KOPT-K1 (cell line): ENCODE results near the gene TCF4.

ENCODE experiments used
- H3K27ac ChIP-seq: fragments of 200-600 bp; sonication (generic); 2 replicates; pipeline ENCODE4 v1.5.1; 2016; ENCODE audit warnings: antibody characterized with exemption, mild to moderate bottlenecking, low read depth, low read length; ENCODE audit not compliant: poor library complexity, severe bottlenecking
- H3K36me3 ChIP-seq: fragments of 200-600 bp; sonication (generic); 2 replicates; pipeline ENCODE4 v1.5.1; 2017; ENCODE audit warnings: antibody characterized with exemption, mild to moderate bottlenecking, low read length, moderate library complexity; ENCODE audit not compliant: insufficient read depth
- H3K9me3 ChIP-seq: fragments of 200-600 bp; sonication (generic); 2 replicates; pipeline ENCODE4 v1.5.1; 2017; ENCODE audit warnings: antibody characterized with exemption, low read length, mild to moderate bottlenecking; ENCODE audit not compliant: insufficient read depth, poor library complexity, severe bottlenecking

Gene TCF4

GRCh38 chr18:55443776-55444175 is 144.2 kb downstream of the TCF4 start:
- Histone ChIP-seq H3K27ac (no peak overlapping the region), H3K36me3 (no peaks in the 10 kb centered on the region), H3K9me3 (no peaks in the 10 kb centered on the region)

GRCh38 chr18:55442561-55442960 is 145.4 kb downstream of the TCF4 start:
- Histone ChIP-seq H3K9me3 (no peaks in the 10 kb centered on the region), H3K36me3 (no peaks in the 10 kb centered on the region), H3K27ac (no peak overlapping the region)

GRCh38 chr18:55440988-55441387 is 147.0 kb downstream of the TCF4 start:
- Histone ChIP-seq H3K36me3 (no peaks in the 10 kb centered on the region), H3K9me3 (no peaks in the 10 kb centered on the region), H3K27ac (no peak overlapping the region)

GRCh38 chr18:55439056-55439455 is 148.9 kb downstream of the TCF4 start:
- Histone ChIP-seq H3K9me3 (no peaks in the 10 kb centered on the region), H3K36me3 (no peaks in the 10 kb centered on the region), H3K27ac (no peak overlapping the region)

GRCh38 chr18:55435592-55435991 is 152.4 kb downstream of the TCF4 start:
- no peak overlapping the region for H3K27ac ChIP-seq

GRCh38 chr18:55433648-55434047 is 154.3 kb downstream of the TCF4 start:
- Histone ChIP-seq H3K9me3 (no peaks in the 10 kb centered on the region), H3K27ac (no peak overlapping the region), H3K36me3 (no peaks in the 10 kb centered on the region)

More at GRCh38 chr18:55435592-55435991, 152.4 kb downstream of the TCF4 start:
- Histone ChIP-seq H3K9me3 (no peaks in the 10 kb centered on the region), H3K36me3 (no peaks in the 10 kb centered on the region)

- Histone ChIP-seq H3K27ac (no peak overlapping the region), H3K9me3 (no peaks in the 10 kb centered on the region), H3K36me3 (no peaks in the 10 kb centered on the region)
Observed at GRCh38 chr18:55433140-55433539, 154.9 kb downstream of the TCF4 start.

- Histone ChIP-seq H3K27ac (no peak overlapping the region), H3K36me3 (no peaks in the 10 kb centered on the region), H3K9me3 (no peaks in the 10 kb centered on the region)
Observed at GRCh38 chr18:55432307-55433040, 155.5 kb downstream of the TCF4 start.

- Histone ChIP-seq H3K9me3 (no peaks in the 10 kb centered on the region), H3K27ac (no peak overlapping the region), H3K36me3 (no peaks in the 10 kb centered on the region)
Observed at GRCh38 chr18:55430026-55430425, 158.0 kb downstream of the TCF4 start.

- H3K36me3 ChIP-seq = no peaks in the 10 kb centered on the region
- H3K27ac ChIP-seq = no peak overlapping the region
Observed at GRCh38 chr18:55427951-55428350, 160.0 kb downstream of the TCF4 start.

GRCh38 chr18:55425698-55426097 is 162.3 kb downstream of the TCF4 start:
- Histone ChIP-seq H3K27ac (no peak overlapping the region), H3K9me3 (no peaks in the 10 kb centered on the region), H3K36me3 (no peaks in the 10 kb centered on the region)

More at GRCh38 chr18:55427951-55428350, 160.0 kb downstream of the TCF4 start:
- H3K9me3 ChIP-seq = no peaks in the 10 kb centered on the region

GRCh38 chr18:55422456-55423180 is 165.4 kb downstream of the TCF4 start:
- Histone ChIP-seq H3K9me3 (no peaks in the 10 kb centered on the region), H3K27ac (no peak overlapping the region), H3K36me3 (no peaks in the 10 kb centered on the region)

GRCh38 chr18:55421615-55422419 is 166.2 kb downstream of the TCF4 start:
- H3K27ac ChIP-seq = no peak overlapping the region
- H3K36me3 ChIP-seq = no peaks in the 10 kb centered on the region
- no peaks in the 10 kb centered on the region for H3K9me3 ChIP-seq

GRCh38 chr18:55421308-55421614 is 166.7 kb downstream of the TCF4 start:
- H3K9me3 ChIP-seq = no peaks in the 10 kb centered on the region
- no peak overlapping the region for H3K27ac ChIP-seq
- no peaks in the 10 kb centered on the region for H3K36me3 ChIP-seq

GRCh38 chr18:55420665-55421307 is 167.2 kb downstream of the TCF4 start:
- Histone ChIP-seq H3K36me3 (no peaks in the 10 kb centered on the region), H3K9me3 (no peaks in the 10 kb centered on the region), H3K27ac (no peak overlapping the region)
